ENCODE measurements around the gene CTDSPL2.
"Not testable (repeated sequence)": the region's sequence is repeated elsewhere in the genome, so short reads cannot be mapped to it uniquely, and the experiment has no call there.

Gene CTDSPL2

GRCh38 chr15:44426975-44427755 lies at the start of gene CTDSPL2:
Gene CTDSPL2 (plus strand): TSS chr15:44427629. CDS start chr15:44459015, 31,386 bp downstream.
- DNase-seq = peak; percentile 91

- DNase-seq = no peak
Measured at GRCh38 chr15:44381236-44381635, 46.2 kb upstream of the CTDSPL2 start.

- no peak for DNase-seq
Measured at GRCh38 chr15:44385344-44385942, 42.0 kb upstream of the CTDSPL2 start.

GRCh38 chr15:44394062-44394461 lies 33.4 kb upstream of the CTDSPL2 start:
- DNase-seq = no peak

- DNase-seq = no peak
Measured at GRCh38 chr15:44394562-44394961, 32.9 kb upstream of the CTDSPL2 start.

- DNase-seq = no peak
Measured at GRCh38 chr15:44397869-44398268, 29.6 kb upstream of the CTDSPL2 start.

GRCh38 chr15:44414001-44414400 lies 13.4 kb upstream of the CTDSPL2 start:
- no peak for DNase-seq

GRCh38 chr15:44427756-44428724 lies 611 bp downstream of the CTDSPL2 start:
- DNase-seq = no peak

GRCh38 chr15:44435893-44436667 lies 8.7 kb downstream of the CTDSPL2 start:
- no peak for DNase-seq

GRCh38 chr15:44438402-44438801 lies 11.0 kb downstream of the CTDSPL2 start:
- no peak for DNase-seq

GRCh38 chr15:44441095-44441501 lies 13.7 kb downstream of the CTDSPL2 start:
- no peak for DNase-seq

GRCh38 chr15:44443515-44443914 lies 16.1 kb downstream of the CTDSPL2 start:
- no peak for DNase-seq

GRCh38 chr15:44447772-44448376 lies 20.4 kb downstream of the CTDSPL2 start:
- no peak for DNase-seq

GRCh38 chr15:44450172-44450571 lies 22.7 kb downstream of the CTDSPL2 start:
- DNase-seq = no peak

- not testable (repeated sequence) for DNase-seq
Measured at GRCh38 chr15:44453578-44454283, 26.3 kb downstream of the CTDSPL2 start.

- no peak for DNase-seq
Measured at GRCh38 chr15:44458429-44458828, 31.0 kb downstream of the CTDSPL2 start.

- DNase-seq = no peak
Measured at GRCh38 chr15:44468709-44469385, 41.4 kb downstream of the CTDSPL2 start.

- no peak for DNase-seq
Measured at GRCh38 chr15:44471885-44472455, 44.5 kb downstream of the CTDSPL2 start.

- no peak for DNase-seq
Measured at GRCh38 chr15:44479343-44479742, 51.9 kb downstream of the CTDSPL2 start.

- DNase-seq = no peak
Measured at GRCh38 chr15:44482090-44482489, 54.7 kb downstream of the CTDSPL2 start.
